HG03039 (cell line): ENCODE results near the gene GLMP.
"Not testable (repeated sequence)": the region's sequence is repeated elsewhere in the genome, so short reads cannot be mapped to it uniquely, and the experiment has no call there.

Experiments
- ATAC-seq: cut with Tn5 transposase; IDR thresholded peaks from one replicate; pipeline ENCODE4 v1.9.1; 2021; ENCODE audit warnings: mild to moderate bottlenecking, moderate library complexity; ENCODE audit not compliant: unreplicated experiment

GLMP gene, protein sequence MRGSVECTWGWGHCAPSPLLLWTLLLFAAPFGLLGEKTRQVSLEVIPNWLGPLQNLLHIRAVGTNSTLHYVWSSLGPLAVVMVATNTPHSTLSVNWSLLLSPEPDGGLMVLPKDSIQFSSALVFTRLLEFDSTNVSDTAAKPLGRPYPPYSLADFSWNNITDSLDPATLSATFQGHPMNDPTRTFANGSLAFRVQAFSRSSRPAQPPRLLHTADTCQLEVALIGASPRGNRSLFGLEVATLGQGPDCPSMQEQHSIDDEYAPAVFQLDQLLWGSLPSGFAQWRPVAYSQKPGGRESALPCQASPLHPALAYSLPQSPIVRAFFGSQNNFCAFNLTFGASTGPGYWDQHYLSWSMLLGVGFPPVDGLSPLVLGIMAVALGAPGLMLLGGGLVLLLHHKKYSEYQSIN

DNA sequence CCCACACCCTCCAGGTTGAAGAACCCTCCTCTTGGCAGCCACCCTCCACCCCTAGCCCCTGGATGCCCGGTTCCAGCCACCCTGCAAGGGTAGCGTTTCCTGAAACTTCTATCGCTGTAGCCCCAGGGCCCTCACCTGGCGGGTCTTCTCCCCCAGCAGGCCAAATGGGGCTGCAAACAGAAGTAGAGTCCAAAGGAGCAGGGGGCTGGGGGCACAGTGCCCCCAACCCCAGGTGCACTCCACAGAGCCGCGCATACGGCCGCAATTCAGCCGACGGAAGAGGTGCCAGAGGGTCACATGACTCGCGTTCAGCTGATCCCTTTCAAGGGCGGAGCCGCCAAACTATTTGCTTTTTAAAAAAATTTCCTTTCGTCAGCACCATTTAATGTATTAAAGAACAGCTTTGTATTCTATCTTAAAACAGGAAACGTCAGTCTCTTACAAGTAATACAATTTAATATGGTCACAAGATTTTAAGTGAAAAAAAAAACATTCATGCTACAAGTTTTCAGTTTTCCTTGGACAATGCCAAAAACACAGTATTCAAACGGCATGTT lies at the start of gene GLMP:
GLMP (minus strand) TSS at position 289 of the 557 bp plus-strand sequence; CDS start at position 255, 34 bp downstream.
- no peak for ATAC-seq

DNA sequence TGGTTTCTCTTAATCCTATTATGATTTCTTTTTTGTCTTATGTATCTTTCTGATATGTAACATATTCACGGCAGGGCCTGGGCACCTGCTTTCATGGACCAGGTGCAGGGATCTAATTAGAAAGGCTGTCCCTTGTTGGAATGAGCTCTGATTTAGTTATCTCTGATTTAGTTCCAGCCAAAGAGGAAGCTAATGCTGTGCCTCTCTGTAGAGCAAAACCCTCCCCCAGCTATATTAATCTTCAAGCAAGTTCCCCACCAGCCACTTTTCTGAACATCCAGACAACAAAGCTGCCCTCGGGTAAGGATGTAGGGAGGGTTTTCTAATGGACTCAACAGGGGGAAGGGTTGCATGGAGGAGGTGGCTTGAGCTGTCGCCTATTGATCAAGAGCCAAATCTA lies 48.9 kb upstream of the GLMP start:
- ATAC-seq = no peak

DNA sequence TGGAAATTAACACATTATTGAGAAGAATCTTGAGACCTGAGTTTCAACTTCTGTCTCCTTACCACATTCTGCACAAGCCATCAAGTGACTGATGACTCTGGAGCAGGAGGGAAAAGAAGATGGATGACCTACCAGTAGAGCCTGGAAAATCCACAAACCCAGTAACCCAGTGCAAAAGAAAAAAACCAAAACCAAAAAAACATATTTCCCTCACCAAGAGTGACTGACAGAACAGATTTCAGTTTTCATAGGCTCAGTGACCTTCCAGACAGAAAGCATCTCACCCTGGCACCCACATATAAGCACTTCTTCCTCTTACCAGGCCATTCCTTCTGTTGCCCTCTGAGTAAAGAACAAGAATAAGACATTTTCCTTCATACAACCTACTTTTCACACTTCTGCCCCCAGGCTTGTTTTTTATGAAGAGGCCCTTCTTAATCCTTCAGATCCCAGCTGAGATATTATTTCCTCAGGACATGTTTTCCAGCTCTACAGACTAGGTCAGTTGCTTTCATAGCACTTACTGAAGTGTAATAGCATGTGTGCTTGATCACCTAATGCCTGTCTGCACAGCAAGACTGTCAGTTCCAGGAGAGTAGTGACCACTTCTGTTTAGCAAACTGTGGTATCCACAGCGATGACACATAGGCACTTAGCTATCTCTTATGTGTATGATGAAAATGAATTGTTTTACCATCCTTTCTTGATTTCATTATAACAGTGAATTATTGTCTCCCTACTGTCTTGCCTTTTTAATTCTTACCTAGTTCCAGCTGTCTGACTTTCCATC lies 46.9 kb upstream of the GLMP start:
- no peak for ATAC-seq

DNA sequence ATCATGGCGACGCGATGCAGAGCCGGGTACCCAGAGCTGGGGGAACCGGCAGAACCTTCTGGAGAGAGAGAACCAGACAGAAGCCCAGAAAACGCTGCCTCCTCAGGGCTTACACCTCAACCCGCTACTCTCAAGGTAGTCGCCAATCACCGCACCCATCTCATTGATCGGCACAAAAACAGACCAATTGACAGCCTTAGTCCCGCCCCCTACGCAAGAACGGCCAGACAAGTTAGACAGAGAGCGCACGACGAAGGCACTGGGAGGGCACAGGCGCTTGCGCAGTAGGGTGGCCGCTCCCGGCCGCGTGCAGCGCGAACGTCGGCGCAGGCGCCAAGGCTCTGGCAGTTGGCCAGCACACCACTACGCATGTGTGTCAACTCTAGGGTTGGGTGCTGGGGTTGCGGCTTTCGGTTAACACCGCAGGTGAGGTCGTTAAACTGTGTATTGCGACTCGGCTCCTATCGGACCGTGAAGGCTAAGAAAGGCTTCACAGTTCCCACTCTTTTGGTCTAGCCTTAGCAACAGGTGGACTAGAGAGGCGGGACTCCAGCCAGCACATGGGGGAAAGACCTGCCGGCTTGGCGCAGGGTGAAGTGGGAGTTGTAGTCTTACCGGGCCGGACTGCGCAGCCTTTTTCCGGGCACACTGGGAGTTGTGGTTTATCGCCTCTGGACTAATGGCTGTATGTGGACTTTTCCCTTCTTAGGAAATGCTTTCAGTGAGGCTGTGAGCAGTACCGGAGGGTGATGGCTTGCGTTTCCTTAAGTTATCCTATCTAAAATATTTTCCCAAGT lies 42.9 kb upstream of the GLMP start, which contains the start of the genes CCT3 and TSACC:
CCT3 (minus strand) TSS at position 113 of the 797 bp plus-strand sequence; CDS start at position 5, 108 bp downstream.
TSACC (plus strand) TSS at position 347 of the 797 bp plus-strand sequence. CDS start 1,232 bp downstream, outside the sequence.
- peak; percentile 86 for ATAC-seq

DNA sequence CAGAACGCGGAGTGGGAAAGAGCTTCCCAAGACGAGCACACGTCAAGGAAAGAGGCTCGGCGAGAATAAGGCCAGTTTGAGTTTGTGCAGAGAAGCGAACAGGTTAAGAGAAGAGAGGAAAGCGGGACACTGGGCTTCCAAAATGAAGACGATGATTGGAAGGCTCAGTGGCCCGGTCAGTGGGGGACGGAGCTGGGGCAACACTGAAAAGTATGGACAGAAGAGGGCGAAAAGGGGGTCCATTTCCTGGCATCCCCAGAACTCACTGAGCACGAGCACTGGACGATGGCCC lies 42.4 kb upstream of the GLMP start:
- ATAC-seq = peak; percentile 3

DNA sequence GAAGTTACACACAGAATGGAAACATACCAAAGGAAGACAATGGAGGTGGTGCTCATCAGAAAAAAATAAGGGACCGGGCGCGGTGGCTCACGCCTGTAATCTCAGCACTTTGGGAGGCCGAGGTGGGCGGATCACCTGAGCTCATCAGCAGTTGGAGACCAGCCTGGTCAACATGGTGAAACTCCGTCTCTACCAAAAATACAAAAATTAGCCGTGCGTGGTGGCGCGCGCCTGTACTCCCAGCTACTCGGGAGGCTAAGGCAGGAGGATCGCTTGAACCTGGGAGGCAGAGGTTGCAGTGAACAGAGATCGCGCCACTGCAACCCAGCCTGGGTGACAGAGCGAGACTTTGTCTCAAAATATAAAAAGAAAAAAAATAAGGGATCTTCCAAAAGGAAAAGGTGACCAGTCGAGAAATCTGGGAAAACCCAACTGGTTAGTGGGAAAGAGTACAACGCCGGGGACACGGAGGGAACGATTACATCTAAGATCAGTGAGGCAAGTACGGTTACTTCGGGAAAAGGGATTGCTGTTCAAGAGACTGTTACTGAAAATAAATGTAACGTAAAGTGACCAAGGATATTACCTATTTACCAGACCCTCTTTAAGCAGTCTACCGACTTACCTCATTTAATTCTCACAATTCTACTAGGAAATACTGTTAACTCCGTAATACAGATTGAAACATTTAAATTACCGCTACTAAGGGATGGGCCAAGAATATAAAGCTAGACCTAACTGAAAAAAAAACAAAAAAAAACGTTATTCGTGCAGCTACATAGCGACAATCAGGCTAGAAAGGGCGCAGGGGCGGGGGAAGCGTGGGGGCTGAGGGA lies 41.8 kb upstream of the GLMP start:
- no peak for ATAC-seq

DNA sequence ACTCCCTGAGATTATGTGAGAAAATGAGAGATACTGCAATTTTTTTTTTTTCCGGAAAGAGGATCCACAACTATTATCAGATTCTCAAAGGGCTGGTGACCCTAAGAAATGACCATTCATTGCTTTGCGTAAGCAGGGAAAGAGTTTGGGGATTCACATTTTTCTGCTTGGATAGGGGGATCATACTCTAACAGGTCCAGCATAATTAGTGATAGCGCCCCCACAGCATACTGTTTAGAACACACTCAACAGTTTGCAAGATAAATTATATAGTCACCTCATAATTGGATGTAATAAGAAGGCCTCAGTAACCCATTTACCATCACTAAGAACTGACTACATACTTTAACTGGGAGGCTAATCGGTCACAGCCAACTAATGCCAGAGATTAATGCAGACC lies 40.8 kb upstream of the GLMP start:
- ATAC-seq = no peak

DNA sequence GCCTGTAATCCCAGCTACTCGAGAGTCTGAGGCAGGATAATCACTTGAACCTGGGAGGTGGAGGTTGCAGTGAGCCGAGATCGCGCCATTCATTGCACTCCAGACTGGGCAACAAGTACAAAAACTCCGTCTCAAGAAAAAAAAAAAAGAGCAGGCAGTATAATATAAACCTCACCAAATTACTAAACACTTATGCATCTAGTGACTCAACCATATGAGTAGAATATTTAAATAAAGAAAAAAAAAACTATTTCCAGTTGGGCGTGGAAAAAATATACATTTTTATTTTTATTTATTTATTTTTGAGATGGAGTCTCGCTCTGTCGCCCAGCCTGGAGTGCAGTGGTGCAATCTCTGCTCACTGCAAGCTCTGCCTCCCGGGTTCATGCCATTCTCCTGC lies 27.7 kb upstream of the GLMP start:
- not testable (repeated sequence) for ATAC-seq

DNA sequence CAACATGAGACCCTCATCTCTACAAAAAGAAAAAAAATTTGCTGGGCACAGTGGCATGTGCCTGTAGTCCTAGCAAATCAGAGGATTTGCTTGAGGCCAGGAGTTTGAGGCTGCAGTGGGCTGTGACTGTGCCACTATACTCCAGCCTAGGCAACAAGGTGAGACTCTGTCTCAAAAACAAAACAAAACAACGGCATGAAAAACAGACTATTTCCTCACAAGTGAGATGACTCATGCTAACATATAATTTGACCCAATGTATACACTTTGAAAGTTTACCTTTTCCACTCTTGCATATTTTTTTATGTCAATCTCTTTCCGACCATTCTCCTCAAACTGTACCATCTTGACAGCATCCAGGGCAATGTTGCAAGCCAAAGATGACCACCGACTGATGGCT lies 25.1 kb upstream of the GLMP start:
- ATAC-seq = no peak

DNA sequence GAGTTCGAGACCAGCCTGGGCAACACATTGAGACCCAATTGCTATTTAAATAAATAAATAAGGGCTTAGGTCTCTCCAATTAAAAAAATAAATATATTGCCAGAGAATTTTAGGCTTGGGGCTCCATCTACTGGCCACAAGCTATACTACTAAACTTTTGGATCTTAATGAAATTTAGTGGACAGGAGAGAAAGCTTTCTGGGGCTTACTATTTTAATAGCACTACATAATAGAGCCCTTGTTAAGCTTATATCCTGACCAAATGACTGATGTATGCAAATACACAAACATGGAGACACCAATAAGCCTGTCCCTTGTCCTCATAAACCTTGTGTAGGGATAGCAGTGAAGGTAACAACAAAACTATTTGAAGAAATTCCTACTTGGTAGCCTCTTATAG lies 24.2 kb upstream of the GLMP start:
- no peak for ATAC-seq

DNA sequence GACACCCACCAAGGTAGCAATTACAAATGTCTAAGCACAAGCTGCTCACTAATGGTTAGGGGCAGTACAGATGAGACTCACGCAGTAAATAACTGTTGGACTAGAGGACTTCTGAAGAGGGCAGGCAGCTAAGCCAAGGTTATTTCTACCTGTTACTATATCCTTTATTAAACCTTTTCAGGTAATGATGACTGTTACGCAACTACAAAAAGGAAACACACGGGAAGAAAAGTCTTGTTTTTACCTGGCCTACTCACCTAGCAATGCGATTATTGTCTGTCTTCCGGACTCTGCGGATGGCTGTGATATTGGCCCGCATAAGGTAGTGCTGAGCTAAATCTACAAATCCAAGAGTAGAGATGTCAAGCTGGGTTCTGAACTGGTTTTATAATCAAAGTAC lies 21.4 kb upstream of the GLMP start:
- no peak for ATAC-seq

DNA sequence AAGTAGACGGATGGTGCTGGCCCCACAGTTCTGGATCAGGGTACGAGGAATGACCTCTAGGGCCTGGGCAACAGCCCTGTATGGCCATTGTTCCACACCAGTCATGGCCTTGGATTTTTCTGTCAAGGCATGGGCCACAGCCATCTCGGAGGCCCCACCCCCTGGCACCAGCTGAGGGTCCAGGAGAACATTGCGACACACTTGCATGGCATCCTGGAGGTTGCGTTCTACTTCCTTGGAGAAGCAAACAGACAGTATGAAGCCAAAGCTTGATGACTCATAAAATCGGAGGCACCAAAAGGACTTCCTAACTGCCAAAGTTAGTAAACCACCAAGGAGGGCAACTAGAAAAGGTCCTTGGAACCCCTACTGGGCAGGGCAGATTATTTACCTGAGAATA lies 15.5 kb upstream of the GLMP start:
- no peak for ATAC-seq

DNA sequence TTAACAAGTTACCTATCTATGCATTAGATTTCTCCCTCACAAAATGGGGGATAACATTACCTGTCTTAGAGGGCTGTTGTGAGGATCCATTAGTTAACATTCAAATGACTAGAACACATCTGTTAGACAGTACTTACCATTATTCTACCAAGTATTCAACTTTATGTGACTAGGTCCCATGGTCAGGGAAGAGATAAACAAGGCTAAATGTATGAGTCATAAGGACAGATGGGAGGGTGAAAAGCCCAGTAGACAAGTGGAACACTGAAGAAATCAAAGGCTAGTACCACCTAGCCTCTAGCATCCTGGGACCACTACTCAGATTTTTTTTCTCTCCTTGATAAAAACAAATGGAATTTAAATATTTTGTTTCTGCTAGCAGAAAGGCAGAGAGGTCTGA lies 12.6 kb upstream of the GLMP start:
- ATAC-seq = no peak

DNA sequence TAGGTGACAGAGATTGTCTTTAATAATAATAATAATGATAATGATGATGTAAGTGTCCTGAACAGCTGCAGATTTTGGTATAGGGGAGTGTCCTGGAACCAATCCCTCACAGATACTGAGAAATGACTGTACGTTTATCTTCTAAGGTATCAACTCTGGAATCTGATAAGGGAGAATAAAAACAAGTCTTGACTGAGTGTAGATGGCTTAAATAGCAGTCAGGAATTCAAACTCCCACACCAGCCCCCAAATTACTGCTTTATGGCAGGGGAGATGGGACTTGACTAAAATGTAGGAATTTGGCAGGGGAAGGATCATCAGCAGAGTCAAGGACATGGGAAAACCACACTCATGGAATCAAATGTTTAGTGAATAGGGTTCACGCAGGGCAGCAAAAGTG lies 9.7 kb upstream of the GLMP start:
- ATAC-seq = no peak

DNA sequence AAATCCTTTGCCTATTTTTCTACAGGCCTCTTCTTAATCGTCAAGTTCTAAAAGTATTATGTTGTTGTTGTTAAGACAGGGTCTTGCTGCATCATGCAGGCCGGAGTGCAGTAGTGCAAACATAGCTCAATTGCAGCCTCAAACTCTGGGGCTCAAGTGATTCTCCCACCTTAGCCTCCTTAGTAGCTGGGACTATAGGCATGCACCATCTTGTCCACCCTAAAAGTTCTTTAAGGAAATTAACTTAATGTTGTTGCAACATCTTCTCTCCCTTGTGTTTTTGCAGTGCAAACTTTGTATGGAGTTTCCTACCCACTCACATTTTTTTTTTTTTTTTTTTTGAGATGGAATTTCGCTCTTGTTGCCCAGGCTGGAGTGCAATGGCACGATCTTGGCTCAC lies 7.8 kb upstream of the GLMP start:
- no peak for ATAC-seq

DNA sequence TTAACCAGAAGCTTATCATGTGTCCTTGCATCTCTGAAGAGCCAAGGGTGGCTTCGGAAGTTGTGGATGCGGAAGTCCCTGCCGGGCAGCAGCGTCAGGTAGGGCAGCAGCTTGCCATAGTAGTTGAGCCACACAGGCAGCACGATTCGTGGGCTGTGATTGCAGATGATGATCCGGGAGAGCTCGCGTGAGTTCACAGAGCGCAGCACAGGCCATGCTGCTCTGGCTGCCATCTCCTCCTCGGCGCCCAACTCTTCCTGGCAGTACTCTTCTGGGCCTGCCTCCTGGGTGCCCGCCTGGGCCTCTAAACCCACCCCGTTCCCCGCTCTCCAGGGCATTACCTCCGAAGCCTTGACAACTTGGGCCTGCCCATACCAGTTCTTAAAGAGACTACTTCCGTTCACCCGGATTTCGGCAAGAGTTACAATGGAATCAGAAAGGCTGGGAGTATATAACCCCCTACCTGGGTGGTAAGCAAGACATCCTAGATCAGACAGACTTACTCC lies 3.4 kb upstream of the GLMP start, which contains the start of gene VHLL:
VHLL (minus strand) TSS at position 456 of the 506 bp plus-strand sequence; CDS start at position 338, 118 bp downstream.
- no peak for ATAC-seq

DNA sequence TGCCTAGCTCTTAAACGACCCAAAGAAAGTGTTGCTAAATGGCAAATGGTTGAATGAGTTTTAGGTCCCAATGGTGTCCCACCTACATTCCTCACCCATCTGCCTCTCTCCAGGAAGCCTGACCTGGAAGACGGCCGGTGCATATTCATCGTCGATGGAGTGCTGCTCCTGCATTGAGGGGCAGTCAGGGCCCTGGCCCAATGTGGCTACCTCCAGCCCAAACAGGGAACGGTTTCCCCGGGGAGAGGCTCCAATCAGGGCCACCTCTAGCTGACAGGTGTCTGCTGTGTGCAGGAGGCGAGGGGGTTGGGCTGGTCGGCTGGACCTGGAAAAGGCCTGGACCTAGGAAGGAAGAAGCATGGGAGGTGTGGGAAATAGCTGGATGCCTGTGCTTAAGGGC lies 1.6 kb downstream of the GLMP start:
- no peak for ATAC-seq

DNA sequence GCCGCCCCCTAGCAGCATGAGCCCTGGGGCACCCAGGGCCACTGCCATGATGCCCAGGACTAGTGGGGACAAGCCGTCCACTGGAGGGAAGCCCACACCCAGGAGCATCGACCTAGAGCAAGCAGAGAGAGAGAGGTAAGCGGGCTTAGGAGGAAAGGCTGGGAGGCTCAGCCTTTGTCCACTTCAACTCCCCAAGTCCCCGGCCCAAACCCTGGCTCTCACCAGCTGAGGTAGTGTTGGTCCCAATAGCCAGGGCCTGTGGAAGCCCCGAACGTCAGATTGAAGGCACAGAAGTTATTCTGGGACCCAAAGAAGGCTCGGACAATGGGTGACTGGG lies 2.4 kb downstream of the GLMP start:
- ATAC-seq = no peak

DNA sequence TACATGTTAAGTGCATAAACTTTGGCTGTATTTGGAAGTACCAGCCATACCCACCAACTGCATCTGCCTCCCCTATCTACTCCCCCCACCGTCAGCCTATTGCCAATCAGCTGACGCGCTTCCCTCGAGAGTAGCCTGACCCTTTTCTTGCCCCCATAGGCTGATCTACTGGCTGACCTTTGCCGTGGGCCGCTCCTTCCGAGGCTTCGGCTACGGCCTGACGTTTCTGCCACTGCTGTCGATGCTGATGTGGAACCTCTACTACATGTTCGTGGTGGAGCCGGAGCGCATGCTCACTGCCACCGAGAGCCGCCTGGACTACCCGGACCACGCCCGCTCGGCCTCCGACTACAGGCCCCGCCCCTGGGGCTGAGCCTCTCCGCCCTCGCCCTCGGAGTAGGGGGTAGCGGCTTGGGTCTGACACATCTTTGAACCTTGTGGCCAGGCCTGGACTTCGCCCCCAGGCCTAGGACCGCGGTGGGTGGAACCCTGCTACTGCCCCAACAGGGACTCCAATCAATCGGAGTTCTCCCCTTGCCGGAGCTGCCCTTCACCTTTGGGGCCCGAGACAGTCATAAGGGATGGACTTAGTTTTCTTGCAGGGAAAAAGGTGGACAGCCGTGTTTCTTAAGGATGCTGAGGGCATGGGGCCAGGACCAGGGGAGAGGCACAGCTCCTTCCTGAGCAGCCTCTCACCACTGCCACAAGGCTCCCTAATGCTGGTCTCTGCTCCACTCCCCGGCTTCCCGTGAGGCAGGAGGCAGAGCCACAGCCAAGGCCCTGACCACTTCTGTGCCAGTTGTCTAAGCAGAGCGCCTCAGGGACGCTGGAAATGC lies 4.0 kb downstream of the GLMP start:
- no peak for ATAC-seq
